Endometrium (tissue), 2 donors: Measurements from ENCODE around the gene KCNQ2.

Experiments used
- FAIRE-seq: peaks from 2 replicates; lab custom pipeline; 2012; peaks lifted over from hg19 to GRCh38; lab: Jason Lieb, UNC
- donor health status: control.
- donor health status: control.

KCNQ2 gene

GRCh38 chr20:63356931-63357879, 115.2 kb downstream of the KCNQ2 start:
- FAIRE-seq: no peak

- no peak for FAIRE-seq
These were observed 115.9 kb downstream of the KCNQ2 start for GRCh38 chr20:63356511-63356910.

DNA sequence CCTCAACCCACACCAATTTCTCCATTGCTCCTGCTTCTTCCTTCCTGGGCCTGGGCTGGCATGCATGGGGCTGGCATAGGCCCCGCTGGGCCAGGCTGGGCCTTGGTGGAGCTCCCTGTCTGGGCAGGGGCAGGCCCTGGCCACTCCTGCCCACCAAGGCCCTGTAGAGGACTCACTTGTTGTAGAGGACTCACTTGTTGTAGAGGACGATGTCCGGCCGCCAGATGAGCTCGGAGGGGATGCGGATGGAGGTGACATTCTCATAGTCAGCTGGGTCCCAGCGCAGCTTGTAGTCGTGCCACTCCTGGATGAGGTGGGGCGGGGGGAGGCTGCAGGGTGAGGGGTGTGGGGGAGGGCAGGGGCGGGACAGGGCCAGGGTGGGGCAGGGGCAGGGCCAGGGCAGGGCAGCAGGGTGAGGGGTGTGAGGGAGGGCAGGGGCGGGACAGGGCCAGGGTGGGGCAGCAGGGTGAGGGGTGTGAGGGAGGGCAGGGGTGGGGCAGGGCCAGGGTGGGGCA, 116.6 kb downstream of the KCNQ2 start:
- FAIRE-seq: no peak

DNA sequence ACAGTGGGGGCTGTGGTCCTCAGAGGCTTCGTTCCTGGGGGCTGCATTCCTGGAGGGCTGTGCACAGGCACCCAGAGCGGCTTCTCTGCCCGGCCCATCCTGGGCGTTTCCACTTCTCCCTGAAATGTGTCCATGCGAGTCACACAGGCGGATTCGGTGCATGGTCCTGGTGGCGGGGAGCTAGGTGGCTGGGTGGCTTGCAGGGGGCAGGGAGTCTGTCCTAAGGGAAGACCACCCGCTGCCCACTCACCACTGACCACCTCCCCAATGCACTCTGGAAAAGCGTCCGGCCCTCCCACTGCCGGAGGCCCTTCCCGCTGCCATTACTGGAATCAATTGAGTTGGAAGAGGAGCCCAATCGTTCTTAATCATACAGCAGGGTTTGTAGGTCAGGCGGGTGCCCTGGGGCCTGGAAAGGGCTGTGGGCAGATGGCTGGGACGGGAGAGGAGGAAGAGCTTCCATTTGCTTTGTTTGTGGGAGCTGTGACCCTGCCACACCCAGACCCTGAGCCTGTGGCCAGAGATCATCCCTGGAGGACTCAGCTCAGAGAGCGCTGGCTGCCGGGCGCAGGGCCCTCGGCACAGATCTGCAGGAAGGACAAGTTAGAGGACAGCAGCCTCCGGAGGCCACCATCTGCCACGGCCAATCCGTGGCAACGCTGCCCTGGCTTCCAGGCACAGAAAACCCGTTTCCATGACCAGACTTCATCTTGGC, 117.7 kb downstream of the KCNQ2 start:
- FAIRE-seq: no peak

DNA sequence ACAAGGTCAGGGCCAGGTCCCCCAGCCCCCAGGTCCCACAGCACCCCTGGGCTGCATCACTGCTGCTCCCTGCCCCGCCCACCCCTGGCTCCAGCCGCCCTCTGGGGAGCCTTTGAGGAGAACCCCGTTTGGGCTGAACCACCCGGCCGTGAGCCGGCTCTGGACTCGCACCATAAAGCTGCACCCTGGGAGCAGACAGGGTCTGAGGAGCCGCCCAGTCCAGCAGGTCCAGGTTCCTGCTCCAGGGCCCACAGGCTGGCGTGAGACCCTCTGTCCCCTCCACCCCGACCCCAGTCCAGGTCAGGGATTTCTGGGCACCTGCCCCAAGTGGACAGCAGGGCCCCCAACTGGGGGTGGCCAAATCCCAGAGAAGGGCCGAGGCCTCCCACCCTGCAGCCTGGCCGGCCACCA, 119.6 kb downstream of the KCNQ2 start:
- FAIRE-seq: no peak

GRCh38 chr20:63351811-63352591, 120.5 kb downstream of the KCNQ2 start:
- FAIRE-seq: no peak

- no peak for FAIRE-seq
These were observed 121.1 kb downstream of the KCNQ2 start for GRCh38 chr20:63351326-63351700.

DNA sequence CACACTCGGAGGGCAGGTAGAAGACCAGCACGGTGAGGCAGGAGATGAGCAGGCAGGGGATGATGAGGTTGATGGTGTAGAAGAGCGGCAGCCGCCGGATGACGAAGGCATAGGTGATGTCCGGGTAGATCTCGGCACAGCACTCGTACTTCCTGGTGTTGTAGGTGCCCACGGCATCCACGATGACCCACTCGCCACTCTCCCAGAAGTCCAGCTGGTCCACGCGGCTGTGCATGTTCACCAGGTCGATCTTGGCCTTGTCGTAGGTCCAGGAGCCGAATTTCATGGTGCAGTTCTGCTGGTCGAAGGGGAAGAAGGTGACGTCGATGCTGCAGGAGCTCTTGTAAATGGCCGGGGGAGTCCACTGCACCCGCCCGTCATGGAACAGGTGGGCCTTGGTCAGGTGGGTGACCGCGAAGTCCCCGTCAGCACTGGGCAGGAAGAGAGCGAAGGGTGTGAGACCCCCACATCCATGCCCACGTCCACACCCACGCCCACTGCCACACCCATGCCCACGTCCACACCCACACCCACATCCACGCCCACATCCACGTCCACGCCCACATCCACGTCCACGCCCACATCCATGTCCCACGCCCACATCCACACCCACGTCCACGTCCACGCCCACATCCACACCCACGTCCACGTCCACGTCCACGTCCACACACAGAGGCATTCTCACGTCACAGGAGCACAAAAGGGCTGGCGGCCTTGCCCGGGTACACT, 121.7 kb downstream of the KCNQ2 start:
- FAIRE-seq: no peak
